DOHH2 (cell line): ENCODE measurements around the gene AKR1B1.

Experiments
- CTCF ChIP-seq: fragments of 200-600 bp; sonication (generic); IDR thresholded peaks from one replicate; pipeline ENCODE4 v1.5.1; 2014; ENCODE audit warnings: antibody characterized with exemption, mild to moderate bottlenecking, low read depth, low read length; ENCODE audit not compliant: poor library complexity, severe bottlenecking
- EZH2phosphoT487 ChIP-seq: fragments of 200-600 bp; sonication (generic); IDR thresholded peaks from 2 replicates; pipeline ENCODE4 v1.6.1; 2017; ENCODE audit warnings: borderline replicate concordance, mild to moderate bottlenecking, antibody characterized with exemption, low read length, moderate library complexity, mixed read lengths

- TF ChIP-seq CTCF: no peak
- no peak for TF ChIP-seq EZH2phosphoT487
These were observed 29.4 kb downstream of the AKR1B1 start for GRCh38 chr7:134429481-134429880.
